Esophagus muscularis mucosa (tissue), 4 donors: ENCODE results near the gene CTRL.
A peak's percentile ranks its signal among the peaks of the same experiment; 100 is the strongest.

Source experiments
- EP300 ChIP-seq: sonication (generic); formaldehyde crosslinking; IDR thresholded peaks from one replicate; pipeline ENCODE4 v1.6.1; 2017; ENCODE audit warnings: antibody characterized with exemption
- POLR2A ChIP-seq: fragments of 450-650 bp; IDR thresholded peaks from one replicate; pipeline ENCODE4 v1.6.1; 2017; ENCODE audit warnings: antibody characterized with exemption, moderate library complexity, mild to moderate bottlenecking, low read depth
- POLR2AphosphoS5 ChIP-seq, 2 donors: sonication (generic); formaldehyde crosslinking; IDR thresholded peaks; one replicate each; pipeline ENCODE4 v1.6.1; 2017; ENCODE audit warnings: antibody characterized with exemption in 2 of 2
- TF ChIP-seq, protein P1 (sequence below), 3 experiments: fragments of 200-600 bp in 2 of 3; fragments of 450-650 bp in 1 of 3; sonication (generic) in 2 of 3; IDR thresholded peaks; one replicate each; pipeline ENCODE4 v1.5.1; 2017 to 2019; ENCODE audit warnings: antibody characterized with exemption in 3 of 3, mild to moderate bottlenecking in 2 of 3, moderate library complexity in 1 of 3

DNA sequence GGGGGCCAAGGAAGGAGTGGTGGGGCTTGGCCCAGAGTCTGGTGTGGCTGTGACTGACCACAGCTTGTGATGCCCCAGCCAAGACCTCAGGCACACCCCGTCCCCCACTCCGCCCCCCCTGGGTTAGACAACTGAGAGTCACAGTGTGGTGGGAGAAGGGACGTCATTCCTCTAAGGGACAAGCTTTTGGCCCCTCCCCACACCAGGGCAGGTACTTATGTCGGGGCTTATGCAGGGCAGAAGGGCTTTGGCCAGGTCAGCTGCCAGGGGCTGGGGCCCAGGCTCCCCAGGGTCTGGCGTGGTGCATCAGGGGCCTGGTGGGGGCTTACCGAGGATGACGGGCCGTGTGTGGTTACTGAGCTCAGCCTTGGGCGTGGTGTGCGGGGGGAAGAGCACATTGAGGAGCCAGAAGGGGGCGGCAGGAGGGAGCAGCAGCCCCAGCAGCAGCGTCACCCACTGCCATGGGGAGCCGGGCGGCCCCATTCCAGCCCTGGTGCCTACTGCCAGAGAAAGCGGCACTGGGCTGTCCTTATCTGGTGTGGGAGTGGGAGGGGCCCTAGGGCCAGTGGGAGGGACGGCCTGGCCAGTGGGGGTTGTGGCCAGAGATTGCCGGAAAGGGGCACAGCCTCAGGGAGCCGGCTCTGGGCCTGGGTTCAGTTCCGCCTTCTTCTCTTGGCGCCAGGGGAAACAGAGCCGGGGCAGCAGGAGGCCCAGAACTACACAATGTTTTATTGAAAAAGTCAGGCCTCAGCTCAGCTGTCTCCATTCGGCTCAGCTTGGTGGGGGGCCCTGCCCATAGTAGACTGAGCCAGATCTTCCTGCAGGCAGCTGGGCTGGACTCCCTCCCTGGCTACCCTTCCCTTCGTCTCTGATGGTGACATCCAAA lies 12.2 kb upstream of the CTRL start, which contains the start of gene LCAT:
- TF ChIP-seq, protein P1, sequence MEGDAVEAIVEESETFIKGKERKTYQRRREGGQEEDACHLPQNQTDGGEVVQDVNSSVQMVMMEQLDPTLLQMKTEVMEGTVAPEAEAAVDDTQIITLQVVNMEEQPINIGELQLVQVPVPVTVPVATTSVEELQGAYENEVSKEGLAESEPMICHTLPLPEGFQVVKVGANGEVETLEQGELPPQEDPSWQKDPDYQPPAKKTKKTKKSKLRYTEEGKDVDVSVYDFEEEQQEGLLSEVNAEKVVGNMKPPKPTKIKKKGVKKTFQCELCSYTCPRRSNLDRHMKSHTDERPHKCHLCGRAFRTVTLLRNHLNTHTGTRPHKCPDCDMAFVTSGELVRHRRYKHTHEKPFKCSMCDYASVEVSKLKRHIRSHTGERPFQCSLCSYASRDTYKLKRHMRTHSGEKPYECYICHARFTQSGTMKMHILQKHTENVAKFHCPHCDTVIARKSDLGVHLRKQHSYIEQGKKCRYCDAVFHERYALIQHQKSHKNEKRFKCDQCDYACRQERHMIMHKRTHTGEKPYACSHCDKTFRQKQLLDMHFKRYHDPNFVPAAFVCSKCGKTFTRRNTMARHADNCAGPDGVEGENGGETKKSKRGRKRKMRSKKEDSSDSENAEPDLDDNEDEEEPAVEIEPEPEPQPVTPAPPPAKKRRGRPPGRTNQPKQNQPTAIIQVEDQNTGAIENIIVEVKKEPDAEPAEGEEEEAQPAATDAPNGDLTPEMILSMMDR (IDR thresholded peaks at IDR 0.05) = no peak
- TF ChIP-seq POLR2A (no peak), POLR2AphosphoS5 (IDR thresholded peaks at IDR 0.05) (peak; percentile 46 to 65), EP300 (no peak)
